Thyroid gland (tissue), 4 donors: ENCODE data around the gene DVL1. TPM values are rescaled to one million over a fixed set of nuclear protein-coding genes. Genes with fewer than 3 reads are reported as not detected.

Experiments
- DNase-seq, 2 donors: peaks; one replicate each; pipeline ENCODE4 v3.0.0-alpha.2; 2019
- H3K27ac ChIP-seq, 3 donors: fragments of 200-600 bp; sonication (generic); 1 replicate in 2 of 3; 2 replicates in 1 of 3; pipeline ENCODE4 v1.5.1; 2016 to 2019; ENCODE audit warnings: mild to moderate bottlenecking in 1 of 3, moderate library complexity in 1 of 3
- H3K27me3 ChIP-seq: fragments of 200-600 bp; sonication (generic); one replicate; pipeline ENCODE4 v1.5.1; 2019
- H3K36me3 ChIP-seq, 2 donors: fragments of 200-600 bp; sonication (generic); one replicate each; pipeline ENCODE4 v1.5.1; 2016 to 2019
- H3K4me1 ChIP-seq, 2 donors: fragments of 200-600 bp; sonication (generic); one replicate each; pipeline ENCODE4 v1.5.1; 2017 to 2019
- H3K4me3 ChIP-seq, 3 donors: fragments of 200-600 bp; sonication (generic); replicated peaks in 1 of 3; 1 replicate in 2 of 3; 2 replicates in 1 of 3; pipeline ENCODE4 v1.5.1; 2016; ENCODE audit warnings: mild to moderate bottlenecking in 1 of 3
- H3K9me3 ChIP-seq: fragments of 200-600 bp; sonication (generic); one replicate; pipeline ENCODE4 v1.5.1; 2017
- CTCF ChIP-seq, 6 experiments: fragments of 200-600 bp in 3 of 6; fragments of 450-650 bp in 3 of 6; sonication (generic) in 3 of 6; IDR thresholded peaks; one replicate each; pipeline ENCODE4 v1.5.1; 2016 to 2019; ENCODE audit warnings: antibody characterized with exemption in 6 of 6, mild to moderate bottlenecking in 2 of 6, inconsistent platforms in 1 of 6, moderate library complexity in 1 of 6
- POLR2A ChIP-seq, 2 donors: fragments of 450-650 bp; IDR thresholded peaks; one replicate each; pipeline ENCODE4 v1.6.1; 2017; ENCODE audit warnings: antibody characterized with exemption in 2 of 2, mild to moderate bottlenecking in 2 of 2, moderate library complexity in 1 of 2
- WGBS, 2 donors: methylation state at CpG; one replicate each; pipeline ENCODE4 v1.1.5; 2017; 5-methylcytosine and 5-hydroxymethylcytosine counted together
- intact Hi-C: fragments of 100-400 bp; cut with DNase I; formaldehyde crosslinking; loops from one replicate; pipeline ENCODE4 v1.15.1; 2023
- total RNA-seq, 4 donors: library from RNA; depleted of rRNA; stranded (reverse); fragments of >200 nt; gene quantifications; one replicate each; pipeline ENCODE4 v1.2.3, GENCODE V29; 2016

Gene DVL1
- total RNA-seq, 4 donors from 2014 or later: 46.6 to 79.4 (median 61.7) TPM

GRCh38 chr1:1338278-1338677 is 10.9 kb downstream of the DVL1 start:
- WGBS, 2 donors: 94 to 96% methylated on average over 28 to 30 of the region's 36 CpGs
- TF ChIP-seq POLR2A (IDR thresholded peaks at IDR 0.05): no peak
- no peak for TF ChIP-seq CTCF (IDR thresholded peaks at IDR 0.05)
- H3K4me3 ChIP-seq: no peak overlapping the region
- no peaks in the 10 kb centered on the region for H3K4me1 ChIP-seq
- no peaks in the 10 kb centered on the region for H3K27me3 ChIP-seq
- no peaks in the 10 kb centered on the region for H3K9me3 ChIP-seq
- no peak overlapping the region for H3K27ac ChIP-seq
- H3K36me3 ChIP-seq: peaks cover 10 to 43% of the 10 kb centered on the region in 2 donors
- no peak for DNase-seq
- intact Hi-C loops: no loop called here

- H3K9me3 ChIP-seq: no peaks in the 10 kb centered on the region
- TF ChIP-seq CTCF (IDR thresholded peaks at IDR 0.05) (no peak), POLR2A (IDR thresholded peaks at IDR 0.05) (no peak)
- H3K4me3 ChIP-seq: no peak overlapping the region
- peaks cover 10 to 43% of the 10 kb centered on the region in 2 donors for H3K36me3 ChIP-seq
- H3K4me1 ChIP-seq: no peaks in the 10 kb centered on the region
- WGBS, 2 donors: 81 to 95% methylated on average over 8 to 12 of the region's 18 CpGs
- DNase-seq: no peak
- intact Hi-C loops: no loop called here
- H3K27me3 ChIP-seq: no peaks in the 10 kb centered on the region
- H3K27ac ChIP-seq: no peak overlapping the region
Measured at GRCh38 chr1:1337793-1338147, 11.4 kb downstream of the DVL1 start.

GRCh38 chr1:1336931-1337792 is 12.1 kb downstream of the DVL1 start:
- no peak overlapping the region for H3K27ac ChIP-seq
- WGBS, 2 donors: 95 to 97% methylated on average over 14 to 28 of the region's 32 CpGs
- no peak for DNase-seq
- H3K4me3 ChIP-seq: no peak overlapping the region
- intact Hi-C loops: no loop called here
- peaks cover 10 to 43% of the 10 kb centered on the region in 2 donors for H3K36me3 ChIP-seq
- TF ChIP-seq CTCF (IDR thresholded peaks at IDR 0.05) (no peak), POLR2A (IDR thresholded peaks at IDR 0.05) (no peak)
- no peaks in the 10 kb centered on the region for H3K27me3 ChIP-seq
- no peaks in the 10 kb centered on the region for H3K9me3 ChIP-seq
- H3K4me1 ChIP-seq: no peaks in the 10 kb centered on the region

GRCh38 chr1:1336446-1336845 is 12.8 kb downstream of the DVL1 start:
- TF ChIP-seq POLR2A (IDR thresholded peaks at IDR 0.05): no peak
- TF ChIP-seq CTCF (IDR thresholded peaks at IDR 0.05): no peak
- H3K27ac ChIP-seq: no peak overlapping the region
- DNase-seq: no peak
- H3K9me3 ChIP-seq: no peaks in the 10 kb centered on the region
- intact Hi-C loops: no loop called here
- H3K27me3 ChIP-seq: no peaks in the 10 kb centered on the region
- H3K4me1 ChIP-seq: no peaks in the 10 kb centered on the region
- no peak overlapping the region for H3K4me3 ChIP-seq
- H3K36me3 ChIP-seq: peaks cover 10 to 40% of the 10 kb centered on the region in 2 donors
- WGBS, 2 donors: 97 to 98% methylated on average over 21 to 24 of the region's 26 CpGs

DNA sequence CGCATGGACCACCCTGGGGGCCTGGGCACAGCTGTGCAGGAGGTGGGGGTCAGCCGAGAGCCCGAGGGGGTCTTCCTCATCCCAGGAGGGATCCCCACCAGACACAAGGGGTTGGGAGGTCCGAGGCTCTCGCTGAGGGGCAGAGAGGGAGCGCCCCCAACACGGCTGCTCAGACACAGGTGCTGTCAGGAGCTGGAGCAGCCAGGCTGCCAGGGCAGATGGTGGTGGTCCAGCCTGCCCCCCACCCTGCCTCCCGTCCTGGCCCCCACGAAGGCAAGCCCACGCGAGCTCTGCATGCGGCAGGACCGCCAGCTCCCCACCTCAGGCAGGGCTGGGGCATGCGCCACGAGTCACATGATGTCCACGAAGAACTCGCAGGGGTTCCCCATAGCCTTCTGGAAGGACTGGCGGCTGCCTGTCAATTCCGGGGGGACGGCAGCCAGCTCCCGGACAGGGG is 13.4 kb downstream of the DVL1 start:
- no peak for DNase-seq
- no peak overlapping the region for H3K4me3 ChIP-seq
- TF ChIP-seq POLR2A (IDR thresholded peaks at IDR 0.05) (no peak), CTCF (IDR thresholded peaks at IDR 0.05) (no peak)
- 93 to 96% methylated on average over 8 to 9 of the region's 21 CpGs for WGBS, 2 donors
- H3K4me1 ChIP-seq: peaks cover 0 to 3% of the 10 kb centered on the region in 2 donors
- H3K36me3 ChIP-seq: peaks cover 10 to 35% of the 10 kb centered on the region in 2 donors
- no peaks in the 10 kb centered on the region for H3K9me3 ChIP-seq
- no peaks in the 10 kb centered on the region for H3K27me3 ChIP-seq
- H3K27ac ChIP-seq: no peak overlapping the region
- intact Hi-C loops: no loop called here
